GM18507 (cell line): ENCODE results near the gene OR52E1.

Experiments
- DNase-seq: peaks from one replicate; pipeline ENCODE4 v3.0.0; 2011; ENCODE audit warnings: low read depth; ENCODE audit not compliant: insufficient read length; ENCODE audit errors: extremely low spot score
- FAIRE-seq: peaks from 2 replicates; lab custom pipeline; 2011; peaks lifted over from hg19 to GRCh38; lab: Jason Lieb, UNC

Gene OR52E1

DNA sequence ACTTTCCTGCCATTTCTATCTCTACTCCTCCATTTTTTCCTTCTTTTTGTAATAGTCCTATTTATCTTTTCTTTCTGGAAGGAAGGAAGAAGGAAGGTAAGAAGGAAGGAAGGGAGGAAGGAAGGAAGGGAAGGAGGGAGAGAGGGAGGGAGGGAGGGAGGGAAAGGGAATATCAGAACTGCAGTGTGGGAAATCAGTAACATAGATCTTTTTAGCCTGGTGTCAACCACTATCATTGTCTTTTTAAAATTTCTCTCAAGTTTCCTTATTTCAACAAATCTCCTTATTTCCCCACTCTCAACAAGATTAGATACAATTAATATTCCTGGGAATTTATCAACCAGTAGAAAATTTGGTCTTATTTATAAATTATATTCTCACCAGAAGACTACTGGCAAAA, 33.7 kb downstream of the OR52E1 start:
- DNase-seq: no peak
- no peak for FAIRE-seq

DNA sequence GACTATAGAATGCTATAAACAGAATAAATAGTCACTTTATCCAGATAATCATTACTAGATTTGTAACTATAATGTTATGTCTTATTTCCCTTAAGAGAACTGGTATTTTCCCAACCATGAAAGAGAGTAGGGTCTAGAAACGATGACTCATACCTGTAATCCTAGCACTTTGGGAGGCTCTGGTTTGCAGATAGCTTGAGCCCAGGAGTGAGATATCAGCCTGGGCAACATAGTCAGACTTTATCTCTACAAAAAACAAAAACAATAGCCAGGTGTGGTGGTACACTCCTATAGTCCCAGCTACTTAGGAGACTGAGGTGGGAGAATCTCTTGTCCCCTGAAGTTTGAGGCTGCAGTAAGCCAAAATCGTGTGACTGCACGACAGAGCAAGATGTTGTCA, 37.9 kb downstream of the OR52E1 start:
- no peak for FAIRE-seq
- DNase-seq: no peak

DNA sequence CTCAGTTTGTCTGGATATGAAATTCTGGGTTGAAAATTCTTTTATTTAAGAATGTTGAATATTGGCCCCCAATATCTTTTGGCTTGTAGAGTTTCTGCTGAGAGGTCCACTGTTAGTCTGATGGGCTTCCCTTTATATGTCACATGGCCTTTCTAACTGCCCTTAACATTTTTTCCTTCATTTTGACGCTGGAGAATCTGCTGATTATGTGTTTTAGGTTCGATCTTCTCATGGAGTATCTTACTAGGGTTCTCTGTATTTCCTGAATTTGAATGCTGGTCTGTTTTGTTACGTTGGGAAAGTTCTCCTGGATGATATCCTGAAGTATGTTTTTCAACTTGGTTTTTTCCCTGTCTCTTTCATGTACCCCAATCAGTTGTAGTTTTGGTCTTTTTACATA, 46.0 kb downstream of the OR52E1 start:
- FAIRE-seq: no peak
- DNase-seq: no peak

DNA sequence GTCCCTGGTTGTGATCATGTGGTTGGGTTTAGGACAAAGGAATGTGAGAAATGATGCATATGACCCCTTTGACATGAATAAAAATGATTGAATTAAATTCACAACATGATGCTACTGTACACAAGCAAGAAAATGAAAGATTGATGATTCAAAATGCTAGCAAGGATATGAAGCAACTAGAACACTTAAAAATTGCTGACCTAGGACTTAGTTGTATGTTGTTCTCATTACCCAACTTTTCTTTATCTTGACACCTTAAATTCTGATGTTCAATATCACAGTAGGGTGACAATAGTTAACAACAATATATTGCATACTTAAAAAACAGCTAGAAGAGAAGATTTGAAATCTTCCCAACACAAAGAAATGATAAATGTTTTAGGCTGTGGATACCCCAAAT, 48.2 kb downstream of the OR52E1 start:
- FAIRE-seq (no peak), DNase-seq (no peak)

DNA sequence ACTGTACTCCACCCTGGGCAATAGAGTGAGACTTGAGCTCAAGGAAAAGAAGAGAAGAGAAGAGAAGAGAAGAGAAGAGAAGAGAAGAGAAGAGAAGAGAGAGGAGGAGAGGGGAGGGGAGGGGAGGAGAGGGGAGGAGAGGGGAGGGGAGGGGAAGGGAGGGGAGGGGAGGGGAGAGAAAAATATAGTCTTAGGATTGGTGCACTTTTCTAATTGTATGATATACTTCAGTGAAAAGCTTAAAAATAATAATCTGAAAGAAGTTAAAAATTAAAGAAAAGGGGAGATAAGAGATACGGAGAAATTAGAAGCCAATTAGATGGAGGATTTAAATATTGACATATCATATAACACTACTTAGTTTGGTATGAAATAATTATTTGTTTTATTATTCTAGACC, 49.5 kb downstream of the OR52E1 start:
- FAIRE-seq: no peak
- no peak for DNase-seq
